H1 (cell line): Measurements from ENCODE around the gene RGS14. TPM values are rescaled to one million over a fixed set of nuclear protein-coding genes. Genes with fewer than 3 reads are reported as not detected.

Experiments
- CTCF ChIA-PET: fragments of 300-600 bp; sonication (Branson Sonifier 250); formaldehyde crosslinking; loops from one replicate; lab custom pipeline; 2021; ENCODE audit not compliant: partially characterized antibody; lab: Charles Lee
- POLR2A ChIA-PET: fragments of 300-600 bp; sonication (Branson Sonifier 250); formaldehyde crosslinking; loops from one replicate; lab custom pipeline; 2021; ENCODE audit warnings: inconsistent platforms; ENCODE audit not compliant: partially characterized antibody; lab: Charles Lee
- DNase-seq, 2 experiments: peaks; one replicate each; pipeline versions ENCODE4 v3.0.0 to v3.0.0-alpha.2; 2010 to 2022; ENCODE audit warnings: low spot score in 2 of 2, low read depth in 1 of 2, mixed read lengths in 1 of 2
- FAIRE-seq: peaks from 2 replicates; lab custom pipeline; 2011; peaks lifted over from hg19 to GRCh38; lab: Jason Lieb, UNC
- H2AFZ ChIP-seq: 2 replicates; pipeline ENCODE4 v1.8.1; 2012; ENCODE audit warnings: low read length, inconsistent platforms
- H2AK5ac ChIP-seq: 2 replicates; pipeline ENCODE4 v1.6.1; 2013; ENCODE audit warnings: low read depth, low read length
- H2BK120ac ChIP-seq: replicated peaks from 2 replicates; pipeline ENCODE3; 2013; ENCODE audit warnings: low read depth, low read length, inconsistent platforms
- H2BK12ac ChIP-seq: 2 replicates; pipeline ENCODE4 v1.6.1; 2013; ENCODE audit warnings: low read depth, low read length
- H2BK15ac ChIP-seq: 2 replicates; pipeline ENCODE4 v1.6.1; 2013; ENCODE audit warnings: low read length
- H2BK20ac ChIP-seq: 2 replicates; pipeline ENCODE4 v1.6.1; 2013; ENCODE audit warnings: low read length
- H2BK5ac ChIP-seq: 2 replicates; pipeline ENCODE4 v1.6.1; 2013; ENCODE audit warnings: low read depth, low read length
- H3K14ac ChIP-seq: 2 replicates; pipeline ENCODE4 v1.6.1; 2013; ENCODE audit warnings: inconsistent platforms; ENCODE audit not compliant: insufficient read length
- H3K18ac ChIP-seq: 2 replicates; pipeline ENCODE4 v1.6.1; 2013; ENCODE audit warnings: low read length; ENCODE audit errors: extremely low read depth
- H3K23ac ChIP-seq: 2 replicates; pipeline ENCODE4 v1.6.1; 2013; ENCODE audit warnings: inconsistent platforms; ENCODE audit not compliant: insufficient read length
- H3K23me2 ChIP-seq: 2 replicates; pipeline ENCODE4 v1.6.1; 2013; ENCODE audit warnings: low read depth, low read length
- H3K27ac ChIP-seq: 2 replicates; pipeline ENCODE4 v1.6.1; 2011; ENCODE audit warnings: low read depth, low read length, inconsistent platforms
- H3K27me3 ChIP-seq, 4 experiments: replicated peaks in 1 of 4; 1 replicate in 1 of 4; 2 replicates in 3 of 4; pipeline versions ENCODE4 v1.6.1 to v1.8.1; 2011 to 2013; ENCODE audit warnings: low read length in 3 of 4, mild to moderate bottlenecking in 3 of 4, inconsistent platforms in 2 of 4, mixed read lengths in 2 of 4, moderate library complexity in 1 of 4; ENCODE audit not compliant: control insufficient read depth in 3 of 4, insufficient read depth in 3 of 4; ENCODE audit errors: extremely low read depth in 1 of 4
- H3K36me3 ChIP-seq, 4 experiments: 2 replicates each; pipeline versions ENCODE4 v1.6.1 to v1.8.1; 2011 to 2013; ENCODE audit warnings: mild to moderate bottlenecking in 4 of 4, low read length in 3 of 4, moderate library complexity in 2 of 4, control low read depth in 1 of 4, inconsistent platforms in 1 of 4; ENCODE audit not compliant: insufficient read depth in 4 of 4, control insufficient read depth in 2 of 4
- H3K4ac ChIP-seq: replicated peaks from 2 replicates; pipeline ENCODE3; 2013; ENCODE audit warnings: low read length, low read depth, mixed read lengths, inconsistent platforms; ENCODE audit not compliant: insufficient read length
- H3K4me1 ChIP-seq, 4 experiments: replicated peaks in 1 of 4; 1 replicate in 1 of 4; 2 replicates in 3 of 4; pipeline versions ENCODE4 v1.6.1 to v1.8.1; 2011 to 2013; ENCODE audit warnings: low read length in 3 of 4, inconsistent platforms in 2 of 4, mixed read lengths in 1 of 4; ENCODE audit not compliant: insufficient read depth in 4 of 4, control insufficient read depth in 3 of 4
- H3K4me2 ChIP-seq, 2 experiments: 2 replicates each; pipeline versions ENCODE4 v1.6.1 to v1.8.1; 2011 to 2013; ENCODE audit warnings: low read depth in 2 of 2, low read length in 2 of 2, control low read depth in 1 of 2, inconsistent platforms in 1 of 2, mild to moderate bottlenecking in 1 of 2; ENCODE audit not compliant: insufficient read depth in 1 of 2
- H3K4me3 ChIP-seq, 4 experiments: fragments of 200-600, 300-600 bp in 1 of 4; sonication (generic), shearing (Covaris generic), sonication (Bioruptor Twin) in 1 of 4; 2 replicates each; pipeline versions ENCODE4 v1.5.1 to v1.8.1; 2011 to 2016; ENCODE audit warnings: low read length in 4 of 4, low read depth in 3 of 4, control low read depth in 2 of 4, inconsistent platforms in 2 of 4, mild to moderate bottlenecking in 2 of 4, mixed read lengths in 1 of 4, moderate library complexity in 1 of 4; ENCODE audit not compliant: insufficient read depth in 2 of 4; ENCODE audit errors: extremely low read depth in 1 of 4
- H3K56ac ChIP-seq: replicated peaks from 2 replicates; pipeline ENCODE3; 2013; ENCODE audit warnings: low read depth, mild to moderate bottlenecking, mixed read lengths, low read length, inconsistent platforms; ENCODE audit not compliant: insufficient read length
- H3K79me1 ChIP-seq: 2 replicates; pipeline ENCODE4 v1.6.1; 2013; ENCODE audit warnings: low read depth, low read length, control low read depth
- H3K79me2 ChIP-seq, 2 experiments: 2 replicates each; pipeline versions ENCODE4 v1.6.1 to v1.8.1; 2012 to 2013; ENCODE audit warnings: low read length in 2 of 2, mild to moderate bottlenecking in 2 of 2, inconsistent platforms in 1 of 2; ENCODE audit not compliant: insufficient read depth in 2 of 2, control insufficient read depth in 1 of 2
- H3K9ac ChIP-seq, 4 experiments: replicated peaks in 1 of 4; 1 replicate in 1 of 4; 2 replicates in 3 of 4; pipeline versions ENCODE4 v1.6.1 to v1.8.1; 2011 to 2013; ENCODE audit warnings: low read depth in 3 of 4, low read length in 3 of 4, control low read depth in 2 of 4, mild to moderate bottlenecking in 2 of 4, moderate library complexity in 2 of 4, inconsistent platforms in 1 of 4; ENCODE audit errors: extremely low read depth in 1 of 4
- H3K9me3 ChIP-seq, 2 experiments: 2 replicates each; pipeline versions ENCODE4 v1.6.1 to v1.8.1; 2012 to 2013; ENCODE audit warnings: mild to moderate bottlenecking in 2 of 2, moderate library complexity in 2 of 2, control low read depth in 1 of 2, inconsistent platforms in 1 of 2, low read depth in 1 of 2, low read length in 1 of 2, mixed read lengths in 1 of 2; ENCODE audit not compliant: insufficient read depth in 2 of 2
- H4K20me1 ChIP-seq, 2 experiments: replicated peaks in 1 of 2; 2 replicates each; pipeline versions ENCODE3 to v1.8.1; 2011 to 2013; ENCODE audit warnings: inconsistent platforms in 2 of 2, low read length in 2 of 2, mild to moderate bottlenecking in 1 of 2; ENCODE audit not compliant: insufficient read depth in 2 of 2, control insufficient read depth in 1 of 2
- H4K5ac ChIP-seq: 2 replicates; pipeline ENCODE4 v1.6.1; 2013; ENCODE audit warnings: low read length, low read depth, mixed read lengths, inconsistent platforms; ENCODE audit not compliant: insufficient read length
- H4K8ac ChIP-seq: 2 replicates; pipeline ENCODE4 v1.8.0; 2013; ENCODE audit warnings: mild to moderate bottlenecking, moderate library complexity, low read length, inconsistent platforms; ENCODE audit not compliant: insufficient read depth; ENCODE audit errors: extremely low read depth
- H4K91ac ChIP-seq: replicated peaks from 2 replicates; pipeline ENCODE3; 2013; ENCODE audit warnings: low read length, mixed read lengths, inconsistent platforms; ENCODE audit not compliant: insufficient read length
- BACH1 ChIP-seq: IDR thresholded peaks from 2 replicates; pipeline ENCODE4 v1.6.1; 2012; ENCODE audit warnings: low read length, improper control_type of control experiment
- GABPA ChIP-seq: IDR thresholded peaks from 2 replicates; pipeline ENCODE4 v1.6.1; 2011; ENCODE audit warnings: mild to moderate bottlenecking, low read length, moderate library complexity, borderline replicate concordance; ENCODE audit not compliant: insufficient read depth
- HDAC6 ChIP-seq: IDR thresholded peaks from one replicate; pipeline ENCODE4 v1.7.1; 2012; ENCODE audit warnings: low read depth, mild to moderate bottlenecking, inconsistent platforms, low read length, moderate library complexity
- KDM1A ChIP-seq: fragments of 200-600, 300-600 bp; sonication (generic); IDR thresholded peaks from 2 replicates; pipeline ENCODE4 v1.7.1; 2016; ENCODE audit warnings: mild to moderate bottlenecking, low read length, borderline replicate concordance
- POU5F1 ChIP-seq: IDR thresholded peaks from 2 replicates; pipeline ENCODE4 v1.6.1; 2011; ENCODE audit warnings: low read depth, mild to moderate bottlenecking, low read length, moderate library complexity
- RNF2 ChIP-seq: fragments of 200-900, 300-1000 bp; sonication (generic); IDR thresholded peaks from 2 replicates; pipeline ENCODE4 v1.7.1; 2016; ENCODE audit warnings: borderline replicate concordance, low read depth, mild to moderate bottlenecking, antibody characterized with exemption, low read length; ENCODE audit not compliant: poor library complexity, severe bottlenecking; ENCODE audit errors: missing control alignments
- SAP30 ChIP-seq: fragments of 300-600 bp; sonication (generic); IDR thresholded peaks from 2 replicates; pipeline ENCODE4 v1.7.1; 2012; ENCODE audit warnings: low read length, moderate library complexity, mild to moderate bottlenecking, inconsistent platforms; ENCODE audit not compliant: insufficient read depth, insufficient replicate concordance
- SIRT6 ChIP-seq: IDR thresholded peaks from one replicate; pipeline ENCODE4 v1.7.1; 2012; ENCODE audit warnings: low read length, inconsistent platforms
- SP1 ChIP-seq: IDR thresholded peaks from 2 replicates; pipeline ENCODE4 v1.6.1; 2011; ENCODE audit warnings: low read depth, low read length
- TAF1 ChIP-seq: IDR thresholded peaks from 2 replicates; pipeline ENCODE4 v1.6.1; 2011; ENCODE audit warnings: mild to moderate bottlenecking, low read depth, low read length
- TEAD4 ChIP-seq: IDR thresholded peaks from 2 replicates; pipeline ENCODE4 v1.6.1; 2012; ENCODE audit warnings: low read depth, low read length, inconsistent platforms, mixed read lengths
- WGBS, 2 experiments: shearing (Covaris generic) in 1 of 2; methylation state at CpG; one replicate each; pipeline versions ENCODE4 v1.1.6 to v1.1.7; 2013 to 2015; ENCODE audit warnings: low lambda C conversion rate in 2 of 2, mixed read lengths in 2 of 2, inconsistent platforms in 1 of 2, low coverage in 1 of 2, missing lambda C conversion rate in 1 of 2; ENCODE audit not compliant: insufficient replicate concordance in 2 of 2, insufficient coverage in 1 of 2, insufficient read length in 1 of 2; ENCODE audit errors: extremely low coverage in 1 of 2, missing lambda C conversion rate in 1 of 2; 5-methylcytosine and 5-hydroxymethylcytosine counted together
- polyA plus RNA-seq, 7 experiments: library from polyadenylated mRNA; depleted of rRNA in 3 of 7; stranded (reverse) in 5 of 7; unstranded in 2 of 7; fragments of >200 nt in 5 of 7; fragments of 200-250 nt in 2 of 7; gene quantifications; 1 replicate in 5 of 7; 2 replicates in 1 of 7; 4 replicates in 1 of 7; pipeline versions ENCODE4 v1.2.1 to v1.2.3, GENCODE V29; 2011 to 2013; ENCODE audit warnings: missing spikeins in 2 of 7, mixed read lengths in 2 of 7
- total RNA-seq: library from RNA; stranded (reverse); fragmentation: NEBNext Ultra II Directional; extraction: Animal tissue kit (Norgen Biotek cat#: 25700); gene quantifications from 2 replicates; pipeline ENCODE4 v1.2.1, GENCODE V29; 2021
- TF ChIP-seq, protein P1 (sequence below): IDR thresholded peaks from 2 replicates; pipeline ENCODE4 v1.6.1; 2012; ENCODE audit warnings: inconsistent platforms

RGS14 gene
- total and polyA plus RNA-seq, 2 of the 8 experiments (the other 6 are each of a cell fraction or from before 2014, with no cell fraction given), result 24.4 to 46.1 TPM

DNA sequence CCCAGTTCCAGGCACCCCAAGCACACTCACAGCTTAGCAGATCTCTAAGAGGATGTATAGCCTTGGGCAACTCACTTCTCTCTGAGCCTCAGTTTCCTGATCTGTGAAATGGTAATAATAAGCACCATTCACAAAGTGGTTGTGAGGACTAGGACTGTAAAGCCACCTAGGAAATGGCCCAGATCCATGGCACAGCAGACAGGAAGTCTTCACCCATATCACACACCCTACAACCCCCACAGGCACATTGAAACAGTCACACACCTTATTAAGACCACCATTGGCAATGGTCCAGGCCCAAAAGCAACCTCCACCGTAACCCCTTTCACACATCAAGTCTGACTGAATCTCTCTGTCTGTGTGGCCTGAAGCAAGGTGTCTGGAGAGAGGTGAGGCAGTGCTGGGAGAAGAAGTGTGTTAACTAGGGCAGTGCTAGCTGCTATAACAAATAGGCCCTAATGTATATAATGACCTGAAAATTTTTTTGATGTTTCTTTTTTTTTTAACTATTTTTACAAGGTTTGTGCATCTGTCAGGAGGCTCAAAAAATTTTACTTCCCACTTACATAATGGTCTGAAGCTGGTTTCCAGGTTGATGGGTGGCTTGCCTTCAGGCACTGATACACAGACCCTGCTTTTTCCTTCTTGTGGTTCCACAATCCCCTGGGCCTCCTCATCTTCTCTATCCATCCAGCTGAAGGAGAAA, 2.4 kb upstream of the RGS14 start:
- DNase-seq (no peak), FAIRE-seq (no peak)
- Histone ChIP-seq H3K4me1 (peaks cover 0 to 4% (median 3%) of the 10 kb centered on the region in 4 experiments; a peak in 4 of 7 replicates), H3K79me2 (peaks cover 5 to 10% of the 10 kb centered on the region in 2 experiments; a peak in 3 of 4 replicates), H3K23me2 (peaks cover 8% of the 10 kb centered on the region), H2BK5ac (no peak overlapping the region), H2AFZ (no peak overlapping the region), H2BK120ac (no peak overlapping the region), H4K8ac (no peak overlapping the region), H3K56ac (no peak overlapping the region), H2BK15ac (no peak overlapping the region), H3K79me1 (peaks cover 6% of the 10 kb centered on the region; the same call in 1 of the 2 replicates), H4K5ac (no peak overlapping the region), H3K9me3 (no peaks in the 10 kb centered on the region), H2BK20ac (no peak overlapping the region), H4K20me1 (peaks cover 0 to 4% of the 10 kb centered on the region in 2 experiments), H3K36me3 (no peaks in the 10 kb centered on the region), H3K9ac (no peak overlapping the region), H3K14ac (no peak overlapping the region), H3K23ac (no peak overlapping the region), H3K4me2 (no peak overlapping the region), H3K27ac (no peak overlapping the region), H3K4ac (no peak overlapping the region), H3K27me3 (peaks cover 0 to 8% (median 0%) of the 10 kb centered on the region in 4 experiments; a peak in 2 of 7 replicates), H2BK12ac (peak overlapping the region; percentile 50; the same call in 1 of the 2 replicates), H3K4me3 (no peak overlapping the region), H2AK5ac (no peak overlapping the region), H4K91ac (no peak overlapping the region), H3K18ac (no peak overlapping the region)
- ChIA-PET POLR2A (interaction anchor here (0.6 to 8.1 kb wide), 3 partner anchors 10 to 117 kb away, joined by 3 to 66 read pairs (median 3); no protein-coding TSS in a partner anchor), CTCF (interaction anchor here (0.9 to 11.2 kb wide), 4 partner anchors 12 to 96 kb away, joined by 3 to 142 read pairs (median 7); no protein-coding TSS in a partner anchor)
- 86% methylated on average over 1 of the region's 1 CpG; no CpG with 5 or more reads in 1 of the 2 experiments for WGBS, 2 experiments
- TF ChIP-seq, protein P1, sequence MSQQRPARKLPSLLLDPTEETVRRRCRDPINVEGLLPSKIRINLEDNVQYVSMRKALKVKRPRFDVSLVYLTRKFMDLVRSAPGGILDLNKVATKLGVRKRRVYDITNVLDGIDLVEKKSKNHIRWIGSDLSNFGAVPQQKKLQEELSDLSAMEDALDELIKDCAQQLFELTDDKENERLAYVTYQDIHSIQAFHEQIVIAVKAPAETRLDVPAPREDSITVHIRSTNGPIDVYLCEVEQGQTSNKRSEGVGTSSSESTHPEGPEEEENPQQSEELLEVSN, result no peak
- TF ChIP-seq POU5F1, result no peak
- no peak for TF ChIP-seq SIRT6
- no peak for TF ChIP-seq RNF2
- no peak for TF ChIP-seq BACH1
- TF ChIP-seq HDAC6, result no peak
- TF ChIP-seq TEAD4, result no peak
- TF ChIP-seq KDM1A, result no peak
- TF ChIP-seq TAF1, result no peak
- no peak for TF ChIP-seq GABPA
- no peak for TF ChIP-seq SP1
- no peak for TF ChIP-seq SAP30
